RCC 7860 (cell line): ENCODE data around the gene HOXC12.
A peak's percentile ranks its signal among the peaks of the same experiment; 100 is the strongest.

Source experiments
- DNase-seq: peaks from one replicate; pipeline ENCODE4 v3.0.0-alpha.2; 2015; ENCODE audit warnings: low spot score
- FAIRE-seq: peaks from 2 replicates; lab custom pipeline; 2012; peaks lifted over from hg19 to GRCh38; lab: Jason Lieb, UNC

The HOXC12 gene

DNA sequence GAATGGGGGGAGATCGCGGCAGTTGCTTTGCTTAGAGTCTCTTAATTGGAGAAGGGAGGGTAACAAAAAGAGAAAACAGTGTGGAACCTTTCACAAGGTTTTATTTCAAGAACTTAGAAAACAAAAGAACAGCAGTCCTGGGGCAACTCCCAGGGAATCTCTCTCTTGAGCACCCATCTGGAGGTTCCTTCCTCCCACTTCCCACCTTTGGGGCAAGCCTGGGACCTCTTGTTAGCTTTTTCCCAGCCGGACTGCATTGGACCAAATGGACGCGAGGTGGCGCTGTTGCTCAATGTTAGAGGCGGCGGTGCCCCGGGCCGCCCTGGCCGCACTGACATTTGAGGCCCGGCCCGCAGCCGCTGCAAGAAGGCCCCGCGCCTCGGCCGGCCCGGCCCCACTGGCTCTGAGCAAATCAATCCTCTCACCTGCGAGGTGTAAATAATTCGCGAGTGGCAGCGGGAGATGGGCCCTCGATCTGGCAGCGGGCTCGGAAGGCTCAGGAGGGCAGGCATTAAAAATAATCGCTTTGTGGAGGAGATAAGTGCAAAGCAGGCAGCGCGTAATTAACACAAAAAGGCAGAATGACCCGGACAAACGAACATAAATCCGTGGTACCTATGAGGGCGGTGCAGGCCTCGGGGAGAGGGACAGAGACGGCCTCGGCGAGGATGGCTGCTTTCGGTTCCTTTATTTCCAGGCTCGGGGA is 51.3 kb downstream of the HOXC12 start:
- peak; percentile 41 for DNase-seq
- no peak for FAIRE-seq

GRCh38 chr12:54006559-54007220 is 52.0 kb downstream of the HOXC12 start:
- FAIRE-seq (no peak), DNase-seq (no peak)

- DNase-seq (no peak), FAIRE-seq (no peak)
Measured at GRCh38 chr12:54007538-54008259, 53.0 kb downstream of the HOXC12 start.

- FAIRE-seq (no peak), DNase-seq (no peak)
Measured at GRCh38 chr12:54008260-54008552, 53.5 kb downstream of the HOXC12 start.
